K562 (cell line): ENCODE results near the gene ARL16. TPM values are rescaled to one million over a fixed set of nuclear protein-coding genes. Genes with fewer than 3 reads are reported as not detected.

ENCODE experiments used
- BHLHE40 ChIP-seq: IDR thresholded peaks from 2 replicates; pipeline ENCODE4 v1.6.1; 2011; ENCODE audit warnings: low read length, improper control_type of control experiment
- CBFB ChIP-seq: sonication (generic); formaldehyde crosslinking; IDR thresholded peaks from 2 replicates; pipeline ENCODE4 v1.4.0; 2020; ENCODE audit warnings: mild to moderate bottlenecking, missing genetic modification reagents
- CREB1 ChIP-seq, 2 experiments: sonication (generic) in 1 of 2; formaldehyde crosslinking in 1 of 2; IDR thresholded peaks; 2 replicates each; pipeline versions ENCODE4 v1.6.1 to v1.8.0; 2012 to 2022; ENCODE audit warnings: inconsistent platforms in 1 of 2, mild to moderate bottlenecking in 1 of 2, missing genetic modification reagents in 1 of 2, moderate library complexity in 1 of 2
- CTBP1 ChIP-seq: fragments of 450-650 bp; IDR thresholded peaks from 2 replicates; pipeline ENCODE4 v1.6.1; 2016; ENCODE audit warnings: borderline replicate concordance
- CXXC5 ChIP-seq: fragments of 250-450 bp; sonication (Bioruptor Pico); IDR thresholded peaks from 2 replicates; pipeline ENCODE4 v1.8.0; 2022; ENCODE audit warnings: inconsistent platforms, mild to moderate bottlenecking, moderate library complexity
- ETV6 ChIP-seq, 3 experiments: fragments of 150-350 bp in 1 of 3; sonication (generic) in 1 of 3; formaldehyde crosslinking in 1 of 3; IDR thresholded peaks; 2 replicates each; pipeline versions ENCODE4 v1.6.1 to v1.8.0; 2014 to 2022; ENCODE audit warnings: borderline replicate concordance in 2 of 3, low read depth in 2 of 3, antibody characterized with exemption in 1 of 3, low read length in 1 of 3, mild to moderate bottlenecking in 1 of 3, missing genetic modification reagents in 1 of 3
- FOXP4 ChIP-seq: sonication (generic); formaldehyde crosslinking; IDR thresholded peaks from 2 replicates; pipeline ENCODE4 v1.8.0; 2022; ENCODE audit warnings: mild to moderate bottlenecking, missing genetic modification reagents, borderline replicate concordance
- MTA3 ChIP-seq: fragments of 450-650 bp; formaldehyde crosslinking; IDR thresholded peaks from 2 replicates; pipeline ENCODE4 v1.6.1; 2017; ENCODE audit warnings: mild to moderate bottlenecking, borderline replicate concordance
- NRF1 ChIP-seq, 2 experiments: fragments of 450-650 bp; IDR thresholded peaks in 1 of 2; conservative IDR thresholded peaks in 1 of 2; 2 replicates each; pipeline ENCODE4 v1.6.1; 2014; ENCODE audit warnings: mild to moderate bottlenecking in 2 of 2
- TCF3 ChIP-seq: sonication (generic); formaldehyde crosslinking; IDR thresholded peaks from 2 replicates; pipeline ENCODE4 v1.4.0; 2020; ENCODE audit warnings: mild to moderate bottlenecking, missing genetic modification reagents
- THRA ChIP-seq: fragments of 450-650 bp; IDR thresholded peaks from 2 replicates; pipeline ENCODE4 v1.6.1; 2017; ENCODE audit warnings: mild to moderate bottlenecking, moderate library complexity
- ZBTB7A ChIP-seq: IDR thresholded peaks from 2 replicates; pipeline ENCODE4 v1.6.1; 2011; ENCODE audit warnings: low read depth, mild to moderate bottlenecking, low read length, moderate library complexity, borderline replicate concordance; ENCODE audit not compliant: control insufficient read depth
- ZBTB8A ChIP-seq: fragments of 450-650 bp; IDR thresholded peaks from 2 replicates; pipeline ENCODE4 v1.6.1; 2018; ENCODE audit warnings: mild to moderate bottlenecking, moderate library complexity; ENCODE audit not compliant: partially characterized antibody
- ZC3H11A ChIP-seq: IDR thresholded peaks from 2 replicates; pipeline ENCODE4 v1.6.1; 2012; ENCODE audit warnings: low read depth, low read length, improper control_type of control experiment
- ZNF12 ChIP-seq: sonication (generic); formaldehyde crosslinking; IDR thresholded peaks from 2 replicates; pipeline ENCODE4 v1.4.0; 2020; ENCODE audit warnings: mild to moderate bottlenecking, missing genetic modification reagents
- ZNF75A ChIP-seq: fragments of 450-650 bp; formaldehyde crosslinking; IDR thresholded peaks from 2 replicates; pipeline ENCODE4 v1.4.0; 2020; ENCODE audit warnings: mild to moderate bottlenecking
- polyA plus RNA-seq, 8 experiments: library from polyadenylated mRNA; depleted of rRNA in 4 of 8; stranded (reverse) in 5 of 8; unstranded in 3 of 8; fragments of >200 nt; fragmentation: Nextera tagmentation in 2 of 8; fragmentation: Illumina TruSeq in 1 of 8; extraction: Ambion mirVana in 2 of 8; extraction: Trizol in 1 of 8; gene quantifications; 2 replicates each; pipeline versions ENCODE4 v1.2.1 to v1.2.3, GENCODE V29; 2011 to 2014; ENCODE audit warnings: inconsistent platforms in 1 of 8, missing spikeins in 1 of 8
- total RNA-seq, 7 experiments: library from RNA; depleted of rRNA in 6 of 7; stranded (reverse); fragments of >200 nt in 6 of 7; fragmentation: Illumina TruSeq in 2 of 7; extraction: Trizol in 2 of 7; gene quantifications; 2 replicates each; pipeline versions ENCODE4 v1.2.1 to v1.2.3, GENCODE V29; 2011 to 2021; ENCODE audit warnings: low replicate concordance in 1 of 7
- TF ChIP-seq, protein P1 (sequence below): sonication (generic); formaldehyde crosslinking; IDR thresholded peaks from 2 replicates; pipeline ENCODE4 v1.8.0; 2022; ENCODE audit warnings: missing genetic modification reagents, mild to moderate bottlenecking, moderate library complexity, borderline replicate concordance
- TF ChIP-seq, protein P2 (sequence below): fragments of 450-650 bp; IDR thresholded peaks from 2 replicates; pipeline ENCODE4 v1.6.1; 2018; ENCODE audit not compliant: partially characterized antibody

ARL16 gene
- total and polyA plus RNA-seq, 9 of the 15 experiments (the other 6 are each of a cell fraction or from before 2014, with no cell fraction given) = 5.4 to 32.4 (median 22.6) TPM

GRCh38 chr17:81636505-81637288 lies 46.9 kb downstream of the ARL16 start, which contains the start of the genes NPLOC4 and TSPAN10 (continued):
- TF ChIP-seq ETV6 (IDR thresholded peaks at IDR 0.05; ENCODE audit: borderline replicate concordance in 1 of 2, low read depth in 2 of 2, low read length in 1 of 2) (no peak), ETV6 (CRISPR knock-in tag; IDR thresholded peaks at IDR 0.05; ENCODE audit: borderline replicate concordance) (no peak), TCF3 (CRISPR knock-in tag) (no peak), ZC3H11A (peak; percentile 82), ZBTB7A (no peak), CBFB (CRISPR knock-in tag) (no peak), THRA (no peak), BHLHE40 (no peak), MTA3 (no peak), ZBTB8A (no peak), CXXC5 (CRISPR knock-in tag) (peak; percentile 95), FOXP4 (no peak), CTBP1 (peak; percentile 79; the same call in 1 of the 2 replicates), CREB1 (IDR thresholded peaks at IDR 0.05) (peak; percentile 69), CREB1 (CRISPR knock-in tag; IDR thresholded peaks at IDR 0.05) (peak; percentile 69; the same call in 1 of the 2 replicates), ZNF12 (CRISPR knock-in tag) (0 out of 2 replicates have a peak, but pooled peaks have one; percentile 54), NRF1 (conservative IDR thresholded peaks at IDR 0.05 in 1 of 2, IDR thresholded peaks at IDR 0.05 in 1 of 2) (peak; percentile 95 to 96), ZNF75A (CRISPR knock-in tag) (no peak)
- TF ChIP-seq, protein P1, sequence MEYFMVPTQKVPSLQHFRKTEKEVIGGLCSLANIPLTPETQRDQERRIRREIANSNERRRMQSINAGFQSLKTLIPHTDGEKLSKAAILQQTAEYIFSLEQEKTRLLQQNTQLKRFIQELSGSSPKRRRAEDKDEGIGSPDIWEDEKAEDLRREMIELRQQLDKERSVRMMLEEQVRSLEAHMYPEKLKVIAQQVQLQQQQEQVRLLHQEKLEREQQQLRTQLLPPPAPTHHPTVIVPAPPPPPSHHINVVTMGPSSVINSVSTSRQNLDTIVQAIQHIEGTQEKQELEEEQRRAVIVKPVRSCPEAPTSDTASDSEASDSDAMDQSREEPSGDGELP (CRISPR knock-in tag) = peak; percentile 66; the same call in 1 of the 2 replicates
- TF ChIP-seq, protein P2, sequence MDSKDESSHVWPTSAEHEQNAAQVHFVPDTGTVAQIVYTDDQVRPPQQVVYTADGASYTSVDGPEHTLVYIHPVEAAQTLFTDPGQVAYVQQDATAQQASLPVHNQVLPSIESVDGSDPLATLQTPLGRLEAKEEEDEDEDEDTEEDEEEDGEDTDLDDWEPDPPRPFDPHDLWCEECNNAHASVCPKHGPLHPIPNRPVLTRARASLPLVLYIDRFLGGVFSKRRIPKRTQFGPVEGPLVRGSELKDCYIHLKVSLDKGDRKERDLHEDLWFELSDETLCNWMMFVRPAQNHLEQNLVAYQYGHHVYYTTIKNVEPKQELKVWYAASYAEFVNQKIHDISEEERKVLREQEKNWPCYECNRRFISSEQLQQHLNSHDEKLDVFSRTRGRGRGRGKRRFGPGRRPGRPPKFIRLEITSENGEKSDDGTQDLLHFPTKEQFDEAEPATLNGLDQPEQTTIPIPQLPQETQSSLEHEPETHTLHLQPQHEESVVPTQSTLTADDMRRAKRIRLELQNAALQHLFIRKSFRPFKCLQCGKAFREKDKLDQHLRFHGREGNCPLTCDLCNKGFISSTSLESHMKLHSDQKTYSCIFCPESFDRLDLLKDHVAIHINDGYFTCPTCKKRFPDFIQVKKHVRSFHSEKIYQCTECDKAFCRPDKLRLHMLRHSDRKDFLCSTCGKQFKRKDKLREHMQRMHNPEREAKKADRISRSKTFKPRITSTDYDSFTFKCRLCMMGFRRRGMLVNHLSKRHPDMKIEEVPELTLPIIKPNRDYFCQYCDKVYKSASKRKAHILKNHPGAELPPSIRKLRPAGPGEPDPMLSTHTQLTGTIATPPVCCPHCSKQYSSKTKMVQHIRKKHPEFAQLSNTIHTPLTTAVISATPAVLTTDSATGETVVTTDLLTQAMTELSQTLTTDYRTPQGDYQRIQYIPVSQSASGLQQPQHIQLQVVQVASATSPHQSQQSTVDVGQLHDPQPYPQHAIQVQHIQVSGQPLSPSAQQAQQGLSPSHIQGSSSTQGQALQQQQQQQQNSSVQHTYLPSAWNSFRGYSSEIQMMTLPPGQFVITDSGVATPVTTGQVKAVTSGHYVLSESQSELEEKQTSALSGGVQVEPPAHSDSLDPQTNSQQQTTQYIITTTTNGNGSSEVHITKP = no peak
